Natural killer cell (primary cell): ENCODE data around the gene ZNF787. TPM values are rescaled to one million over a fixed set of nuclear protein-coding genes. Genes with fewer than 3 reads are reported as not detected.
A peak's percentile ranks its signal among the peaks of the same experiment; 100 is the strongest.

ENCODE experiments used
- ATAC-seq, 3 donors: fragments of 150-1000 bp in 2 of 3; fragments of 200-7000 bp in 1 of 3; cut with Tn5 transposase; 1 replicate in 1 of 3; 2 replicates in 2 of 3; pipeline ENCODE4 v1.10.0; 2021; ENCODE audit warnings: mild to moderate bottlenecking in 2 of 3, moderate library complexity in 2 of 3
- DNase-seq, 2 donors: peaks; one replicate each; pipeline versions ENCODE4 v3.0.0 to v3.0.0-alpha.2; 2013 to 2021; ENCODE audit warnings: mixed read lengths in 1 of 2
- H3K27ac ChIP-seq: one replicate; pipeline ENCODE4 v1.5.1; 2013; ENCODE audit warnings: mild to moderate bottlenecking, low read length
- H3K27me3 ChIP-seq: one replicate; pipeline ENCODE4 v1.6.1; 2013; ENCODE audit warnings: low read length; ENCODE audit not compliant: control insufficient read depth, insufficient read depth
- H3K36me3 ChIP-seq: one replicate; pipeline ENCODE4 v1.6.1; 2013; ENCODE audit warnings: low read length; ENCODE audit not compliant: control insufficient read depth, insufficient read depth
- H3K4me1 ChIP-seq: one replicate; pipeline ENCODE4 v1.6.1; 2013; ENCODE audit warnings: low read length; ENCODE audit not compliant: control insufficient read depth, insufficient read depth
- H3K4me3 ChIP-seq: one replicate; pipeline ENCODE4 v1.5.1; 2013; ENCODE audit warnings: low read length
- H3K9me3 ChIP-seq: one replicate; pipeline ENCODE4 v1.6.1; 2013; ENCODE audit warnings: low read length; ENCODE audit not compliant: control insufficient read depth, insufficient read depth
- H3K27ac Mint-ChIP-seq, 2 donors: one replicate each; pipeline ENCODE4 v1.8.0; 2022; ENCODE audit warnings: mild to moderate bottlenecking in 2 of 2, mixed read lengths in 2 of 2, moderate library complexity in 1 of 2
- H3K27me3 Mint-ChIP-seq, 2 donors: one replicate each; pipeline ENCODE4 v1.8.0; 2022; ENCODE audit warnings: low read depth in 2 of 2, mixed read lengths in 2 of 2
- H3K36me3 Mint-ChIP-seq: one replicate; pipeline ENCODE4 v1.8.0; 2022; ENCODE audit warnings: mixed read lengths
- H3K4me1 Mint-ChIP-seq, 2 donors: one replicate each; pipeline ENCODE4 v1.8.0; 2022; ENCODE audit warnings: mixed read lengths in 2 of 2
- H3K4me3 Mint-ChIP-seq: one replicate; pipeline ENCODE4 v1.8.0; 2022; ENCODE audit warnings: mild to moderate bottlenecking, moderate library complexity, mixed read lengths
- H3K9me3 Mint-ChIP-seq, 2 donors: one replicate each; pipeline ENCODE4 v1.8.0; 2022; ENCODE audit warnings: mixed read lengths in 2 of 2
- CTCF ChIP-seq: fragments of 200-600 bp; IDR thresholded peaks from one replicate; pipeline ENCODE4 v1.8.0; 2022; ENCODE audit warnings: antibody characterized with exemption
- WGBS: methylation state at CpG from one replicate; pipeline ENCODE4 v1.1.7; 2013; ENCODE audit warnings: missing lambda C conversion rate; ENCODE audit not compliant: insufficient coverage; 5-methylcytosine and 5-hydroxymethylcytosine counted together
- intact Hi-C: fragments of 100-400 bp; cut with micrococcal nuclease; formaldehyde crosslinking; loops from one replicate; pipeline ENCODE4 v1.14.2; 2022
- total RNA-seq, 4 donors: library from RNA; stranded (reverse); fragments of 120-200 nt in 1 of 4; gene quantifications; one replicate each; pipeline versions ENCODE4 v1.2.3 to v1.2.4, GENCODE V29; 2013 to 2022

ZNF787 gene
- total RNA-seq, 3 donors from 2014 or later (not counting 1 experiment from before 2014, with no cell fraction given): 23.9 to 42.0 (median 36.9) TPM

GRCh38 chr19:56118666-56119581 lies 2.2 kb downstream of the ZNF787 start:
- intact Hi-C loops: no loop called here
- ATAC-seq: no peak
- no peaks in the 10 kb centered on the region for H3K27me3 ChIP-seq
- 62% methylated on average over 8 of the region's 8 CpGs for WGBS
- H3K4me3 ChIP-seq: no peak overlapping the region
- no peaks in the 10 kb centered on the region for H3K9me3 Mint-ChIP-seq
- peaks cover 44% of the 10 kb centered on the region for H3K4me1 ChIP-seq
- peak overlapping the region; percentile 87 for H3K27ac ChIP-seq
- H3K27ac Mint-ChIP-seq: peak overlapping the region; percentile 92 to 98
- no peak for TF ChIP-seq CTCF
- DNase-seq: no peak
- no peaks in the 10 kb centered on the region for H3K36me3 Mint-ChIP-seq
- peak overlapping the region; percentile 89 for H3K4me3 Mint-ChIP-seq
- no peaks in the 10 kb centered on the region for H3K36me3 ChIP-seq
- no peaks in the 10 kb centered on the region for H3K9me3 ChIP-seq
- peaks cover 31 to 50% of the 10 kb centered on the region in 2 donors for H3K4me1 Mint-ChIP-seq
- no peaks in the 10 kb centered on the region for H3K27me3 Mint-ChIP-seq

- no peaks in the 10 kb centered on the region for H3K36me3 ChIP-seq
- H3K4me3 Mint-ChIP-seq: no peak overlapping the region
- H3K4me1 ChIP-seq: peaks cover 55% of the 10 kb centered on the region
- peak overlapping the region in 1 of 2 donors; percentile 18 for H3K27ac Mint-ChIP-seq
- no peaks in the 10 kb centered on the region for H3K9me3 Mint-ChIP-seq
- no peaks in the 10 kb centered on the region for H3K9me3 ChIP-seq
- no peak for TF ChIP-seq CTCF
- no peak overlapping the region for H3K4me3 ChIP-seq
- intact Hi-C loops: no loop called here
- H3K4me1 Mint-ChIP-seq: peaks cover 37 to 58% of the 10 kb centered on the region in 2 donors
- H3K36me3 Mint-ChIP-seq: no peaks in the 10 kb centered on the region
- H3K27me3 Mint-ChIP-seq: no peaks in the 10 kb centered on the region
- no peaks in the 10 kb centered on the region for H3K27me3 ChIP-seq
- ATAC-seq (no peak), DNase-seq (no peak)
- 85% methylated on average over 9 of the region's 9 CpGs for WGBS
- H3K27ac ChIP-seq: no peak overlapping the region
Observed at GRCh38 chr19:56117889-56118288, 3.2 kb downstream of the ZNF787 start.

DNA sequence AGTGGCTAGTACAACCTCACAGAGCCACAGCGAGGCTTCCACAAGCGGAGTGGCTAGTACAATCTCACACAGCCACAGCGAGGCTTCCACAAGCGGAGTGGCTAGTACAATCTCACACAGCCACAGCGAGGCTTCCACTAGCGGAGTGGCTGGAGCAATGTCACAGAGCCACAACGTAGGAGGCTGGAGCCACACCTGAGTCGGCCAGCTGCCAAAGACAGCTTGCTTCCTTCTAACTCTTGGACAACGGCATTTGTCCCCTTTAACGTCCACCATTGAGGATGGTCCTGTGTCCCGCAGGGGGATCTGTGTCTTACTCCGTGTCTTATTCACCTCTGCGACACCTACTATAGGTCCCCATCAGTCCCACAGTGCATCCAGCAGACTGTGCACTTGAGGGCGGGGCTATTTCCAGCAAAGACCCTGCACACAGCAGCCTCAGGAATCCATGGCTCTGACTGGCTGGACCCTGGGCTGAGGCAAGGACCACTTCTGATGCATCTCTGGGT lies 3.7 kb downstream of the ZNF787 start:
- peaks cover 59% of the 10 kb centered on the region for H3K4me1 ChIP-seq
- no peak for DNase-seq

More for the DNA sequence above, 3.7 kb downstream of the ZNF787 start:
- no peak for TF ChIP-seq CTCF
- no peaks in the 10 kb centered on the region for H3K27me3 Mint-ChIP-seq
- 91% methylated on average over 14 of the region's 14 CpGs for WGBS
- no peaks in the 10 kb centered on the region for H3K27me3 ChIP-seq
- H3K36me3 Mint-ChIP-seq: no peaks in the 10 kb centered on the region
- H3K9me3 Mint-ChIP-seq: no peaks in the 10 kb centered on the region
- no peak overlapping the region for H3K27ac ChIP-seq
- peak overlapping the region in 1 of 2 donors; percentile 18 for H3K27ac Mint-ChIP-seq
- no peaks in the 10 kb centered on the region for H3K36me3 ChIP-seq
- H3K4me3 Mint-ChIP-seq: no peak overlapping the region
- no peaks in the 10 kb centered on the region for H3K9me3 ChIP-seq
- no peak overlapping the region for H3K4me3 ChIP-seq
- ATAC-seq: no peak
- intact Hi-C loops: no loop called here
- peaks cover 41 to 62% of the 10 kb centered on the region in 2 donors for H3K4me1 Mint-ChIP-seq
